Occipital lobe (tissue), 3 donors: Measurements from ENCODE around the gene FOXR2. TPM values are rescaled to one million over a fixed set of nuclear protein-coding genes. Genes with fewer than 3 reads are reported as not detected.

Source experiments
- DNase-seq: peaks from one replicate; lab custom pipeline; 2025; lab: John Stamatoyannopoulos, UW
- small RNA-seq: library from RNA; depleted of rRNA; stranded (forward); fragments of <200 nt; gene quantifications from one replicate; pipeline ENCODE3, GENCODE V24; 2014
- total RNA-seq: library from RNA; depleted of rRNA; stranded (reverse); fragments of >200 nt; gene quantifications from one replicate; pipeline ENCODE4 v1.2.3, GENCODE V29; 2014

FOXR2 gene, protein sequence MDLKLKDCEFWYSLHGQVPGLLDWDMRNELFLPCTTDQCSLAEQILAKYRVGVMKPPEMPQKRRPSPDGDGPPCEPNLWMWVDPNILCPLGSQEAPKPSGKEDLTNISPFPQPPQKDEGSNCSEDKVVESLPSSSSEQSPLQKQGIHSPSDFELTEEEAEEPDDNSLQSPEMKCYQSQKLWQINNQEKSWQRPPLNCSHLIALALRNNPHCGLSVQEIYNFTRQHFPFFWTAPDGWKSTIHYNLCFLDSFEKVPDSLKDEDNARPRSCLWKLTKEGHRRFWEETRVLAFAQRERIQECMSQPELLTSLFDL
- total RNA-seq, result not detected

- no peak for DNase-seq
These were observed at the start of gene FOXR2 for GRCh38 chrX:55623100-55623499. Gene FOXR2, plus strand, starts transcription at chrX:55623400. Its CDS starts 312 bp downstream, at chrX:55623712.

GRCh38 chrX:55579115-55579514 lies 44.1 kb upstream of the FOXR2 start:
- no peak for DNase-seq

DNA sequence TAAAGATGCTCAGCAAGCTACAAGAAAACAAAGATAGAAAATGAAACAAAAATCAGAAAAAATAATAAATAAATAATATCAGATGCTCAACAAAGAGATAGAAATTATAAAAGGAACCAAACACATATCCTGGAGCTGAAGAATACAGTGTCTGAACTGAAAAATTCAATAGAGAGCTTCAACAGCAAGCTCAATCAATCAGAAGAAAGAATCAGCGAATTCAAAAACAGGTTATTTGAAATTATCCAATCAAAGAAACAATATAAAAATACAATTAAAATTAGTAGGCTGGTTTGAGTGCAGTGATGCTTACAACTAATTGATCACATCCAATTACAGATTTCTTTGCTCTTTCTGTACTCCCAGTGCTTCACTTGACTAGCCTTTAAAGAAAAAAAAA lies 40.8 kb upstream of the FOXR2 start:
- no peak for DNase-seq

DNA sequence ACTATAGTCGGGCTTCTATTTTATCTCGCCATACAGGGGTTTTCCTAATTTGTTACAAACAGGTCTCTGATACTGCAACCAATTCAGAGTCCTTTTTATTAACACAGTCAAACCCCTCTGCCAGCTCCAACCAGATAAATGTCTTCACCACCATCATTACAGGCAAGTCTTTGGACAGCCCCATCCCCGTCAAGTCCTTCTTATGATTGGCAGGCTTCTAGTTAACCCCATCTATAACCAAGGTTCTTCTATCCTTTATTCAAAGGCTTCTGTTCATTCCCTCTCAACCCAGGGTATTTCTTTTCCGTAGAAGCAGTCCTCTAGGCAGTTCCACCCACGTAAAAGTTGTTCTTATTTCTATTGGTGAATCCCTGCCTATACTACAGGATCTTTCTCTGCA lies 29.9 kb upstream of the FOXR2 start:
- no peak for DNase-seq

GRCh38 chrX:55593756-55594257 lies 29.4 kb upstream of the FOXR2 start:
- DNase-seq, result no peak

DNA sequence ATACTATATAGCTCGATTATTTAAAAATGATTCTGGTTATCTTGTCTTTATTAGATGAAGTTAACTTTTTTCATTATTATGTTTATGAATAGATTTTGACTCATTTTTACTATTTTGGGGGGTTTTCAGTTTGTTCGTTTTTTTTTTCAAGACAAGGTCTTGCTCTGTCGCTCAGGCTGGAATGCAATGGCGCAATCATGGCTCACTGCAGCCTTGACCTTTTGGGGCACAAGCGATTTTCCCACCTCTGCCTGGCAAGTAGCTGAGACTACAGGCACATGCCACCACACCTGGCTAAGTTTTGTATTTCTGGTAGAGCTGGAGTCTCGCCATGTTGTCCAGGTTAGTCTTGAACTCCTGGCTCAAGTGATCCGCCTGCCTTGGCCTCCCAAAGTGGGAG lies 24.9 kb upstream of the FOXR2 start:
- DNase-seq, result no peak

- no peak for DNase-seq
These were observed 3.7 kb upstream of the FOXR2 start for GRCh38 chrX:55619547-55619946.

DNA sequence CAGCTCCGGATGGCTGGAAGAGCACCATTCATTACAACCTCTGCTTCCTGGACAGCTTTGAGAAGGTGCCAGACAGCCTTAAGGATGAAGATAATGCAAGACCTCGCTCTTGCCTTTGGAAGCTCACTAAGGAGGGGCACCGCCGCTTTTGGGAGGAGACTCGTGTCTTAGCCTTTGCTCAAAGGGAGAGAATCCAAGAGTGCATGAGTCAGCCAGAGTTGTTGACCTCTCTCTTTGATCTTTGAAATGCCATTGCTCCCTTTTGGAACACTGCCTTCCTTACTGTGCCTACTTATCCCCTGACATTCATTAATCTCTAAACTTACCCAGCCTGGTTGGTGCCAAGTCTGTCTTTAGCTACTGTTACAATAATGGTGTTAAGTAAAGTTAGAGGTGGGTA lies 1.2 kb downstream of the FOXR2 start:
- no peak for DNase-seq

DNA sequence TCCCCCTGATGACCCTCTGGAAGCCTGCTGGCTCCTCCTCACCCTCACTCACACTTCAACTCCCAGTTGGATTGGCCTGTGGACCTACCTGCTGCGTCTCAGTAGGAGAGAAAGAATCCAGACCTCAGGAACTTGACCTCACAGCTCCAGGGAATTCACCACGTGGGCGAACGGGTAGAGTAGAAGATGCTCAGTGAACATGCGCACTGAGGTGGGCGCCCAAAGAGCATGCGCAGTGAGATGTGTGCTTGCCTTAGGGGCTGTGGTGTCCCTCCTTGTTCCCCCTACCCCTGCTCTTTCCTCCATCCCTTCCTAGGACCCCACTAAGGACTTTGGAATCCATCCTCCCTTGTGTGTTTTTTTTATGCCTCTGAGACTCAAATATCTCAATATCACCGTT lies 12.9 kb downstream of the FOXR2 start:
- no peak for DNase-seq

DNA sequence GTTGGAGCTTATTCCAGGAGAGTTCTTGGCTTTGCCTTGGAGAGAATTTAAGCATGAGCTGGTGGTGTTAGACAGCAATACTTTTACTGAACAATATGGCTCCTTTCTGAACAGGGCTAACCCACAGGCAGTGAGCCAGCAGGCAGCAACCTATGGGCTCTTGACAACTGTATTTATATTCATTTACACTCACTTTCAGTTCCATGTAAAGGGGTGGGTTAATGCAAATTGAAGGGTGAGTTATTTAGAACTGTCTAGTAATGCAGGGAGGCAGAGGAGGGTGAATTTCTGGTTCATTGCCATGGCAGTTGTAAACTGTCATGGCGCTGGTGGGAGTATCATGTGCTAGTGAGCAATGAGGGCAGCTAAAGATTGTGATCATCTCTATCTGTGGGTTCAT lies 15.7 kb downstream of the FOXR2 start:
- no peak for DNase-seq

DNA sequence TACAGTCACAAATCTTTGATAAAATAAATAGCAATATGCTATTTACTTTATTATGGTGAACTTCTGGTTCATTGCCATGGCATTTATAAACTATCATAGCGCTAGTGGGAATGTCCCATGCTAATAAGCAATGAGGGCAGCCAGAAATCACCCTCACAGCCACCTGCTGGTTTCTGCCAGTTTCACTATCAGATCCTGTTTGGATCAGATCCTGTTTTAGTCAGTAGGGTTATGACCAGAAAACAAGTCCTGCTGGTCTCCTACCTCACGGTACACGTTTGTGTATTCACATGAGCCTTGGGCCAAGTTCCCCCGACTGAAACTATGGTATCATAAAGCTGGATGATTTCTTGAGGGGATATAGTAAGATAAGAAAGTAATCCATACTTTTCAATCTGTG lies 17.7 kb downstream of the FOXR2 start:
- DNase-seq, result no peak

GRCh38 chrX:55648434-55648833 lies 25.2 kb downstream of the FOXR2 start:
- no peak for DNase-seq

- no peak for DNase-seq
These were observed 36.7 kb downstream of the FOXR2 start for GRCh38 chrX:55659931-55660330.

DNA sequence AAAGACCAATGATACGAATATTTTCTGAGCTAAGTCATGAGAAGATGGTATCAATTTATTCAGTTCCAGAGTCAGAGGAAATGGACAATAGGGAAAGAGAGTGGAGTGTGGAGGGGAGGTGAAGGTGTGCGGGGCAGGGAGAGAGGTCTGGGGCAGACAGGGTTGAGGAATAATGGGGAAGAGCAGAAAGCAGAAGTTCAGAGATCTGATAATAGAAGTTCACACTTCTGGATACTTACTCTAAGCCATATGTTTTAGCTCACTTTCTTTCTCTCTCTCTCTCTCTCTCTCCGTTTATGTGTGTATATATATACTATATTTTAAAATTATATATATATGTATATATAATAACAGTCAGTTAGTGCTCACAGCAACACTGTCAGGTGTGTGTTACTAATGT lies 40.4 kb downstream of the FOXR2 start:
- no peak for DNase-seq

- no peak for DNase-seq
These were observed 44.9 kb downstream of the FOXR2 start for GRCh38 chrX:55668084-55668483.

Small RNA genes lying within 50 kb of the gene (small RNA-seq; reads per million reads assigned to genes)
- gene RF00019, result not detected

Other genes with a start within 250 kb of the FOXR2 start
- gene MAGEH1, start 171.3 kb upstream of the FOXR2 start, total RNA-seq, result 115 TPM
- gene USP51, start 133.6 kb upstream of the FOXR2 start, total RNA-seq, result 6.9 TPM
- gene RRAGB, start 94.3 kb downstream of the FOXR2 start, total RNA-seq, result 62.1 TPM